A172 (cell line): Measurements from ENCODE around the gene KRT39. TPM values are rescaled to one million over a fixed set of nuclear protein-coding genes. Genes with fewer than 3 reads are reported as not detected.
"Not testable (repeated sequence)": the region's sequence is repeated elsewhere in the genome, so short reads cannot be mapped to it uniquely, and the experiment has no call there.

Source experiments
- DNase-seq: peaks from one replicate; pipeline ENCODE4 v3.0.0-alpha.2; 2015; ENCODE audit warnings: low spot score
- total RNA-seq: library from RNA; depleted of rRNA; stranded (reverse); fragments of >200 nt; shearing (Covaris generic); gene quantifications from 2 replicates; pipeline ENCODE4 v1.2.3, GENCODE V29; 2014; rRNA removed

KRT39 gene
- total RNA-seq, result not detected in 2 replicates

DNA sequence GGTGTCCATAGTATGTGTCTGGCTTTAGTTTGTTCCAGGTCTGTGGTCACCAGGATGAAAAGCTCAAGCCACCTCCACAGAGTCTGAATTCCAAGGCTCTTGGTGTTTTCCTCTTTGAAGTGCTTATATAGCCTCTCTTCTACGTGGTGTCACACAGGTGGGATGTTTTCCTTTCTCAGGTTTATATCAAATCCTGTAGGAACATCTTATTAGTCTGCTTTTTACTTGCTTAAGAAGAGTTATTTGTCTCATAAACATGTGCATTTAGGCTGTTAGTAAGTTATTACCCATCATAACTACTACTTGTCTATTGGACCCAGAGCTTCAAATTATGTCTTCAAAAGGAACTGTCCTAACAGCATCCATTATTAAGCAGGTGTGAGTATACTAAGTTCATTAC, at the start of gene KRT39:
KRT39 (minus strand) TSS at position 101 of the 400 bp plus-strand sequence; CDS start at position 9, 92 bp downstream.
- no peak for DNase-seq

DNA sequence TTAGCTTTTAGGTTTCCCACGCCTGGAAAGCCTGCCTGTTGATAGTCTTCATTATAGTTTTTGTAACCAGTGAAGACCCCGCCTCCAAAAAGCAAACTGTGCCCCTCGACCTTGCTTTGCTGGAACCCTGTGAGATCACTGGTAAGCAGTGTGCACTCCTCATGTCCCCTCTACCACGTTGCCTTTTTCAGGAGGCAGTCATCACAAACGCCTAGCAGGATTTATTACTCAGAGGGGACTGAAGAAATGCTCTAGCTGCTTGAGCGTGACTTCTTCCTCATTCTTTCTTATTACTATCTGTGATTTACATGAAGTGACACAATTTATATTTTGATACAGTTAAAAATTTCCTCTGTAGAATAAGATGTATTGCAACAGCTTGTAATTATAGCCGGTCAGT, 48.7 kb upstream of the KRT39 start:
- no peak for DNase-seq

DNA sequence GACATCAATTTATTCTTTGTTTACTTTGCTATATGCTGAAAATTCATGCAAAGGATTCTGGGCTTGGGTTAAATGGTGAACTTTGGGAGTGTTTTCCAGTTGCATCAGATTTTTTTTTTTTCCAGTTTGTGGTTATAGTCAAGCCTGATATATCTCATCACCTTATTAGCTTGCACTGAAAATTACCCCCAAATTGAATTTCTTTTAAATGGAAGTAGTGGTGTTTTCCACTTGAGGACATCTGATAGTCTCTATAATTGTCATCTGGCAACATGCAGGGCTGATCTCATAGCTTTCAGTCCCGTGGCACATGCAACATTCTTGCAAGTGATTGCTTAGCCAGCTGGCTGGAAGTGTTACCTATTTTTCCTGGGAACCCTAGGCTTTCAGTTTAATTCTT, 46.9 kb upstream of the KRT39 start:
- peak; percentile 10 for DNase-seq

DNA sequence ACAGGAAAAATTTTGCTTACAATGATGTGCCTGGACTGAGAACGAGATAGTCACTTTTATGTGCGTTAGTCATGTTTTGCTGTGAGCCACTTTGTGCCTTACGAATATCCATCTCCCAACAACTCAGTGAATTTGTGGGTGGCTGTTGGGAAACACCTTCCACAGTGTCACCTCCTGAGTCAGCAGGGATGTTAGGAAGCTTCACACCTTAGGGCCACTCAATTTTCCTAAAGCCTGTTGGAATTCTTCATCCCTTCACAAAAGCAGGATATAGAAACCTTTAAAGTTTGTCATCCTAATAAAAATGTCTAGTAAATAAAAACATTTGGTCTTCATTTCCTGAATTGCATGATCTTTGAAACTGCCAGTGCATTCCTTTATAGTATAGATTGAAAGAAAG, 46.4 kb upstream of the KRT39 start:
- DNase-seq, result peak; percentile 47

DNA sequence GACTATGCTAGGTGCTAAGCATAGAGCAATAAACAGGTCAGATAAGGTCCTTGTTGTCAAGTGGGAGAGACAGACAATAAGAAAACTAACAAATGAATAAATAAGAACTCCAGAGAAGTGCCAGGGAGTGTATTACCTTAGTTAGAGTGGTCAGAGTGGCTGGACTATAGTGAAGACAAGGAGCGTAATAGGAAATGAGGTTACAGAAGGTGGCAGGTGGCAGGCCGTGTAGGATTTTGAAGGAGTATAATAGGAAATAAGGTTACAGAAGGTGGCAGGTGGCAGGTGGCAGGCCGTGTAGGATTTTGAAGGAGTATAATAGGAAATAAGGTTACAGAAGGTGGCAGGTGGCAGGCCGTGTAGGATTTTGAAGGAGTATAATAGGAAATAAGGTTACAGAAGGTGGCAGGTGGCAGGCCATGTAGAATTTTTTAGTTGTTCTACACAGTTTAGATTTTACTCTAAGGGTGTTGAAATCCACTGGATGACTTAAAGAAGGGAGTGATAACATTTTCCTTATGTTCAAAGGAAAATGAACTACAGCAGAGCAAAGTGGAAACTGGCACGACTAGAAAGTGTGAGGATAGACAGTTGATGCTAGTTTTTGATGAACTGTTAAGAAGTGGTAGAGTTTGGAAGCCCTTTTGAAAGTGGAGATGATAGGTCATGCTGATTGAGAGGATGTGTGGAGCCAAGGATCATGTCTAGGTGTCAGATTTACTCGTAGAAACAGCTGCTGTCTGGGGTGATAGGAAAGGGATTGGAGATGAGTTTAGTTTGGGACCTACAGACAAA, 45.8 kb upstream of the KRT39 start:
- DNase-seq, result no peak

DNA sequence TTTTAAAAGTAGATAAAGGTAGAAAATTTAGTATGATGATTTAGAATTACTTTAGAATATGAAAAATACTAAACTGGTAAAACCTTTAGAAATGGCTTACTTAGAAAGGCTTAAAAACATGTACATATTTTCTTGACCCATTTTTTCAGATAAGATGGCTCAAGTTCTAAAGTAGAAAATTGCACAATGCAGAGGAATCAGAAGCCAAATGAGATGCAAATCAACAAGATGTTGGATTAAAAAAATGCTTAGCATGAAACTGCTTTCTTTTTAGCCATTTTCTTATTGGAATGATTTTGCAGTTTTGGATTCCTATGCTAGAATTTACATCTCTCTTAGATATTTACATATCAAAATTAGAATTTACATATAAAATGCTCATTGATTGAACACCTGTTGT, 43.7 kb upstream of the KRT39 start:
- DNase-seq, result no peak

DNA sequence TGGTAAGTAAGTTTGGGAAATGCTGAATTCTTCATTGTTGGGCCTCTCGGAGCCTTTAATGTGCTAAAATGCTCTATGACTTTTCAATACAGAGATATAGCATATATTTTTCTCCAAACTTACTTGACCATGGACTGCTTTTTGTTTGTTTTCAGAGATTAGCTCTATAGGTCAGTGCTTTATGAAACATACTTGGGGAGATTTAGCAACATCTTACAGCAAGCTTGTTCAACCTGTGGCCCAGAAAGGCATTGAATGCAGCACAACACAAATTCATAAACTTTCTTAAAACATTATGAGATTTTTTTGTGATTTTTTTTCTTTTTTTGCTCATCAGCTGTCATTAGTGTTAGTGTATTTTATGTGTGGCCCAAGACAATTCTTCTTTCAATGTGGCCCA, 43.2 kb upstream of the KRT39 start:
- DNase-seq, result no peak

DNA sequence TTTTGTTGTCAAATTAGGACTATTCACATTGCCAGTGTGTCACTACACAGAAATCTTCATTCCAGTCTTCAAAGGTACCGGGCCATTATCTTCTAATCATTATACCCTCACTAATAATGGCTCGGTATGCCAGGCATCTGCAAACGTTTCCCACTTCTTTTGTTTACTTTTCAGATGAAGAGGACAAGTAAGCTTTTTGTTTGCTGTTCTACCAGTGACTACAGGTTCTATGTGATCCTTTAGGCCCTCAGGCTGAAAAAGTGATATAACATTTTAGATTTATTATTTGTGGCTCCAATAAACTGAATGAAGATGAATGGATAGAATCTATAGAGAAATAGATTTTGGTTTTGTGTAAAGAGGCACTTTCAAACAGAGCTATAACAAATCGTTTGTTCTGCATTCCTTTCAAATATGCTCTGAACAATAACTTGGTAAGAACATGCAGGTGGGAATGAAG, 42.6 kb upstream of the KRT39 start:
- peak; percentile 18 for DNase-seq

DNA sequence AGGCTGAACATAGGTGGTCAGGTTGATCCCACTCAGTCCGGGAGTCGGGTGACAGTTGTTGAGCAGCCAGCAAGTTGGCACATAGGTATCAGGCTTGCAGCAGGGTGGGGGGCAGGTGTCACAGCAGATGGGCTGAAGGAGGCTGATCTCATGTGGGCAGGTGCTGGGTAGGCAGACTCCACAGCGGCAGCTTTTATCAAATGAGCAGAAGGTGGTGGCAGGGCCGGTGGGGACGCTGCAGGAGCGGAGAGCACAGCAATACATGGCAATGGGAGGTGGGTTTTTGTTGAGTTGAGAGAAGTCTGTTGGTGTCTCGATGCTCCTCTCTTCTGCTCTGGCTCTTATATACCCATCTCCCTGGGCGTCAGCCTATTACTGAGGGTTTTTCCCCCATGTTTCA, 42.1 kb upstream of the KRT39 start, which contains the start of gene KRTAP3-1:
KRTAP3-1 (minus strand) TSS at position 318 of the 400 bp plus-strand sequence; CDS start at position 264, 54 bp downstream.
- no peak for DNase-seq

DNA sequence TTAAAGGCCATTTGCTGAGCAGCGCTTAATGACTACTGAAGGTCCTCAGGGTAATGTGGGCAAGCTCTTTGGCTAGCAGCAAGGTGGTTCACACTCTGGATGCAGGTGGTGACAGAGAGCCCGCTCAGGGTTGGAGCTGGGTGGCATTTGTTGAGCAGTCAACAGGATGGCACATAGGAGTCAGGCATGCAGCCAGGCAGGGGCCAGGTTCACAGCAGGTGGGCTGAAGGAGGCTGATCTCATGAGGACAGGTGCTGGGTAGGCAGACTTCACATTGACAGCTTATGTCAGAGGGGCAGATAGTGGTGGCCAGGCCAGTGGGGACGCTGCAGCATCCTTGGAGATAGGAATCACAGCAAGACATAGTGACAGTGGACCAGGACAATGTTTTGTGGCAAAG, 37.6 kb upstream of the KRT39 start:
- DNase-seq, result no peak

DNA sequence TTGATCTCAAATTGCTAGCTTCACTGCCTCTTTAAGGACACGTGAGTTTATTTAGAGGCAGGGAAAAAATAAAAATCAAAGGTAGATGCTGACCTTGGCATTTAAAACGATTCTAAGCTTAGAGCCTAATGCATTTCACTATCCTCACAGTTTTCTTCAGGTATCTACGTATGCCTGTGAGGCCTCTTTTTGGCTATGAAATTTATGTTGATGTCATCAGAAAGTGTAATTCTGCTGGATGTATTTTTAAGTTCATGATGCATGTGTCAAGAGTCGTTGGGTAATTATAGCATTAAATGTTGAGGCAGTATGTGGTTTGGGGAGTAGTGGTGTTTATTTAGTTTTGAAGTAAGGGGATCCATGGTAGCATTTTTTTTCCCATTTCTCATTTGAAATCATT, 37.2 kb upstream of the KRT39 start:
- no peak for DNase-seq

DNA sequence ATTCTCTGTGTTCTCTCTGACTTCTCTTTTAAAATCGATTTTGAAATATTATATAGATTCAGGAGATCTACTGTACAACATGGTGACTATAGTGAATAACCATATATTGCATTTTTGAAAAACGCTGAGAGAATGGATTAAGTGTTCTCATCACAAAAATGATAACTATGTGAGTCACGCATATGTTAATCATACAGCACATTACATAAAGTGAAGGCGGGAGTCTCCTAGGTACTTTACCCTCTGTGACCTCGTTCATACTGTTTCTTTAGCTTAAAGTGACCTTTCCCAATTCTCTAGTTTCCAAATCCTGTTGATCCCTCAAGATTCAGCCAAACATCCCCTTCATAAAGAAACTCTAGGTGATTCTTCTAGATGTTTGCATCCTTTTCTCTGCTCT, 36.1 kb upstream of the KRT39 start:
- peak; percentile 8 for DNase-seq

DNA sequence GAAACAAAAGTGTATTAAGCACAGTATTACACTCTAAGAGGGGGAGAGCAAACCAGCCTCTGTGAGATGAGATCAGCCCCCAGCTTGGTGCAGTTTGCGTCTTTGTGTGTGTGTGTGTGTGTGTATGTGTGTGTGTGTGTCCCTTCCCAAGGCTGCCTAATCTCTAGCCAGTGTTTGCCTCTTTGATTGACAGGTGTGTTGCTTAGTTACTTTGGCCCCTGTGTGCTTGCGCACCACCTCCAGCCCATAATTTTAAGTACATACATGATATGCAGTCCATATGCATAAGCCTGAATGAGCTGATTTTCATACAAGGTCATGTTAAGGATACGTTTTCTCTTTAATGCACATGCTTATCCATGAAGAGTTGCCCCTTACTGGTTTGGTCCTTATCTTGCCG, 35.0 kb upstream of the KRT39 start:
- DNase-seq, result no peak

DNA sequence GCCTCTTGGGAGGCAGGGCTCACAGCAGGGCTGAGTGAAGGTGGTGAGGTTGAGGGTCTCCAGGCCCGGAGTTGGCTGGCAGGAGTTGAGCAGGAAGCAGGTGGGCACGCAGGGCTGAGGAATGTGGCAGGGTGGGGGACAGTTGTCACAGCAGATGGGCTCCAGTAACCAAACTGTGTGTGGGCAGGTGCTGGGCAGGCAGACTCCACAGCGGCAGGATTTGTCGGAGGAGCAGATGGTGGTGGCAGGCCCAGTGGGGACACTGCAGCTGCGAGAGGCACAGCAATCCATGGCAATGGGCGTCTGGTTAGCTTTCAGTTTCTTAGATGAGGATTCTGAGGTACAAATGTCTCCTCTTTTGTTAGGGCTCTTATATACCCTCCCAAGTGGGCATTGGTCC, 32.8 kb upstream of the KRT39 start, which contains the start of gene KRTAP3-2:
KRTAP3-2 (minus strand) TSS at position 344 of the 400 bp plus-strand sequence; CDS start at position 291, 53 bp downstream.
- not testable (repeated sequence) for DNase-seq

DNA sequence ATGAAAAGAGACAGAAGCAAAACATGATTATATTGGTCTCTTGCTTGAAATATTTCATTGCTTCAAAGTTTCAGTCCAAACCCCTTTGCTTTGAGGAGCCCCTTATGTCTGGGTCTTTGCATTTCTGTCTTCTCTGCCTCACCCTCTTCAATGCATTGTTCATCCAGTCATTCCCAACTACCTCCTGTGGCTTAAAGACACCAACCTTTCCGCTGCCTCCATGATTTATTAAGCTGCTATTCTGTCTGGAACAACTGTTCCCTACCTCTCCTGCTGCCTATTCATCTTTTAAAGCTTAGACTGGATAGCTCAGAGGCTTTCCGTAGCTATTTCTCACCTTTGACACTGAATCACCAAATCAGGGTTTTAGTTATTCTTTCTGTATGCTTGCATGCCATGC, 30.6 kb upstream of the KRT39 start:
- no peak for DNase-seq

DNA sequence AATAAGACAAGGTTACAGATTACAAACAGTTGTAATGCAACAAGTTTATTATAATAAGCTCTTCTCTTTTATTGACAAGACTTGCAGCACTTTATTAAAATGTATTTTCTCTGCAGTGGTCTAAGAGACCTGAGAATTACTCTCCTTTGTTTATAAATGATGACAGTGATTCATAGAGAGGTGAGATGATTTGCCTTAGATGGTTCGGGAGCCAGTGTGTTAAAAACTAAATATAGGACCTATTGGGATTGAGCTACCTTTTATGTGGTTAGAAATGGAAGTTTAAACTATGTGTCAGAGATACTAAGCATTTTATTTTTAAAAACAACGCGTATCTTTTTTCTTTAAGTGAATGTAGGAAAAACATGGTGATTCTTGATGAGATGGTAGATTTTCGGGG, 30.1 kb upstream of the KRT39 start:
- peak; percentile 30 for DNase-seq

DNA sequence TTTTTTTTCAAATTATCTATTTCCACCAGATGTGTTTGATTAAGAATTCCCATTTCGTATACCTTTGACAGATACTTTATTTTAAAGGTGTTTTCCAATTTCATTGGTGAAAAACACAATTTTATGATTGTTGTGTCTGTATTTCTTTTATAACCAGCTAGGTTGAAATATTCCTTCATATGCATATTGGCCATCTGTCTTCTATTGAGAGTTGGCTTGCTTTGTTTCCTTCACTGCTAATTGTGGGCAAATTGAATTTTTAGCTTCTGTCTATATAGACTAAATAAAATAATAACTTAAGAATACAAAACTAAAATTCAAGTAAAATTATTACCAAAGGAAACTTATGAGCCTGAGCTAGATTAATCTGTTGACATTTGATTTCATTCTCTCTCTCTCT, 28.4 kb upstream of the KRT39 start:
- no peak for DNase-seq

DNA sequence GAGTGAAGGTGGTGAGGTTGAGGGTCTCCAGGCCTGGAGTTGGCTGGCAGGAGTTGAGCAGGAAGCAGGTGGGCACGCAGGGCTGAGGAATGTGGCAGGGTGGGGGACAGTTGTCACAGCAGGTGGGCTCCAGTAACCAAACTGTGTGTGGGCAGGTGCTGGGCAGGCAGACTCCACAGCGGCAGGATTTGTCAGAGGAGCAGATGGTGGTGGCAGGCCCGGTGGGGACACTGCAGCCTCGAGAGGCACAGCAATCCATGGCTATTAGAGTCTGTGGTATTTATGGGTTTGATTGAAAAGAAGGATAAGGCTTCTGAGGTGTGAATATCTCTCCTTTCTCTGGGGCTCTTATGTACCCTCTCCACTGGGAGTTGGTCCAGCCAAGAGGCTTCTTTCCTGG, 27.1 kb upstream of the KRT39 start, which contains the start of gene KRTAP3-3:
KRTAP3-3 (minus strand) TSS at position 326 of the 400 bp plus-strand sequence; CDS start at position 259, 67 bp downstream.
- DNase-seq, result no peak

DNA sequence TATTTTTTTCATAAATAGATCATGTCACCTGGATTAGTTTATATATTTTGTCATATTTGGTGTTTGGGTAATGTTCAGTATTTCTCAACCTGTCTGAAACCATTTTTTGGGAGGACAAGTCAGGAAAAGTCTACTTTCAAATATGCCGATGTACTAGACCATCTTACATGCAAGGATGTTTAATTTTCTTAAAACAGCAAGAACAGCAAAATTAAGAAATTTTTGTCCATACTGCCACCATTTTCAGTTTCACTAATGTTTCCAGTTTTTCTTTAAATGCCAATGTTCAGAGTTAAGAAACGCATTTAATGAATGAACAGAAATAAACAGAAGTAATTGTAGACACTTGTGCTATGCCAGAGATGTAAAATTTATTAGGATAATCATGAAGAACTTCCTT, 26.3 kb upstream of the KRT39 start:
- no peak for DNase-seq

DNA sequence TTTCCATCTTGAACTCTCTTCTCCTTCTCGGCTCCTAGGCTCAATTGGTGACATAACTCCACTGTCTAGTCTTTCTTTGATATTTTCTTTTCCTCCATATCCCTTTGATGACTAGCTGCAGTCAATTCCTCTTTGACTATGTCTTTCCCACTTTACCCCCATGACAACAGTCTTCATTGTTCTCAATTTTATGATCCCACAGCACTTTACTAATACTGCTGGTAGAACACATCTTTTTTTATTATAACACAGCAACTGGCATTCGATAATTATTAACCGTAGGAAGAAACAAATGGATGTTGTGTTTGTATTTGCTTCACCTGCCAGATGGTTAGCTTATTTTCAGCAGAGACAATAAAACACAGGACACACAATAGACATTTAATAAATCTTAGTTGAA, 25.9 kb upstream of the KRT39 start:
- no peak for DNase-seq

DNA sequence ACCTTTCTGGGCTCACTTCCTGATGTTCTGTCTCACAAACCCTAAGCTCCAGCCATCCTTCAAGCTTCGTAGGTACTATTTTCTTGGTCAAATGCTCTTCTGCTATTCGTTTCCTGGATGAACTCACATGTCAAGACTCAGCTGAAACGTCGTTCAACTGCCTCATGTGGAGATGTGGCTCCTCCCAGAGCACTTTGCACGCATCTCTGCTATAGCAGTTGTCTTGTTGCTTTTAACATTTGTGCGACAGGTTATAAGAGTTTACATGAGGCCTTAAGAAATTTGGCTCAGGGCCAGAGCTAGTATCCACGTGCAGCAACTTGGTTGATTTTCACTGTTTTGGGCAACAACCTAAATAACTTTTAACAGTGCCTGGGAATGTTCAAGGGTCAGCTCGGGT, 20.2 kb upstream of the KRT39 start:
- DNase-seq, result no peak

DNA sequence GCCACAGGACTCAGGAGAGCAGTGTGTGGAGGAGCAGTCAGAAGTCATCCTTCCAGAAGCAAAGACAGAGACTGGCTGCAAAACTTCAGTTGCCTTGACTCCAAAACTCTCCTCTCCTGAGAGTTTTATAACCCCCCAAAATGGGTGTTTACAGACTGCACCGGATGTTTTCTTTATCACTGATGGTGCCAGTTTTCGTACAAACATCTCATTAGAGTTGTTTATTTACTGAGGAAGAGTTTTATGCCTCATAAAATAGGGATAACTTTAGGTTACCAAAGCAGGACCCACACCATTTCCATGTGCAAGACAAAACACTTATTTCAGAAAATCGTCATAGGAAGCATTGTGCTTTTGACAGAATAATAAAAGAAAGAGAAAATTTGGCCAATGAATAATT, 17.5 kb upstream of the KRT39 start, which contains the start of gene KRT40:
KRT40 (minus strand) TSS at position 101 of the 400 bp plus-strand sequence; CDS start at position 48, 53 bp downstream.
- DNase-seq, result no peak

DNA sequence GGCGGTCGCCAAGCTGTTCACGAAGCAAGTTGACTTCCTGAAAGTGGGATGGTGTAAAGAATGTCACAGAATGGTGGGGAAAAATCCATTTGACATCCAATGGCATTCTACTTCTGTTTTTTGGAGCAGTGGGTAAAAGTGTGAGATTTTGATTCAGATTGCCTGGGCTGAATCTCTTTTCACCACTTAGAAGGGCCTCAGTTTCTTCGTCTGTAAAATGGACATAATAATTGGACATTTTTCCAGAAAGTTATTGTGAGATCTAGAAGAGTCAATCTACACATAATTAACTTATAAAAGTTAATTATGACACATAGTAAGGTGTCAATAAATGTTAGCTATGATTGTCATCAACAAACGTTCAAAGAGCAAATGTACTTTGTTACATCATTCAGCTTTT, 14.4 kb upstream of the KRT39 start:
- DNase-seq, result no peak
